Measurements from ENCODE around the gene PKP1. TPM values are rescaled to one million over a fixed set of nuclear protein-coding genes. Genes with fewer than 3 reads are reported as not detected.
"Not testable (repeated sequence)": the region's sequence is repeated elsewhere in the genome, so short reads cannot be mapped to it uniquely, and the experiment has no call there.

PKP1 gene, protein sequence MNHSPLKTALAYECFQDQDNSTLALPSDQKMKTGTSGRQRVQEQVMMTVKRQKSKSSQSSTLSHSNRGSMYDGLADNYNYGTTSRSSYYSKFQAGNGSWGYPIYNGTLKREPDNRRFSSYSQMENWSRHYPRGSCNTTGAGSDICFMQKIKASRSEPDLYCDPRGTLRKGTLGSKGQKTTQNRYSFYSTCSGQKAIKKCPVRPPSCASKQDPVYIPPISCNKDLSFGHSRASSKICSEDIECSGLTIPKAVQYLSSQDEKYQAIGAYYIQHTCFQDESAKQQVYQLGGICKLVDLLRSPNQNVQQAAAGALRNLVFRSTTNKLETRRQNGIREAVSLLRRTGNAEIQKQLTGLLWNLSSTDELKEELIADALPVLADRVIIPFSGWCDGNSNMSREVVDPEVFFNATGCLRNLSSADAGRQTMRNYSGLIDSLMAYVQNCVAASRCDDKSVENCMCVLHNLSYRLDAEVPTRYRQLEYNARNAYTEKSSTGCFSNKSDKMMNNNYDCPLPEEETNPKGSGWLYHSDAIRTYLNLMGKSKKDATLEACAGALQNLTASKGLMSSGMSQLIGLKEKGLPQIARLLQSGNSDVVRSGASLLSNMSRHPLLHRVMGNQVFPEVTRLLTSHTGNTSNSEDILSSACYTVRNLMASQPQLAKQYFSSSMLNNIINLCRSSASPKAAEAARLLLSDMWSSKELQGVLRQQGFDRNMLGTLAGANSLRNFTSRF
- not detected for polyA plus RNA-seq

DNA sequence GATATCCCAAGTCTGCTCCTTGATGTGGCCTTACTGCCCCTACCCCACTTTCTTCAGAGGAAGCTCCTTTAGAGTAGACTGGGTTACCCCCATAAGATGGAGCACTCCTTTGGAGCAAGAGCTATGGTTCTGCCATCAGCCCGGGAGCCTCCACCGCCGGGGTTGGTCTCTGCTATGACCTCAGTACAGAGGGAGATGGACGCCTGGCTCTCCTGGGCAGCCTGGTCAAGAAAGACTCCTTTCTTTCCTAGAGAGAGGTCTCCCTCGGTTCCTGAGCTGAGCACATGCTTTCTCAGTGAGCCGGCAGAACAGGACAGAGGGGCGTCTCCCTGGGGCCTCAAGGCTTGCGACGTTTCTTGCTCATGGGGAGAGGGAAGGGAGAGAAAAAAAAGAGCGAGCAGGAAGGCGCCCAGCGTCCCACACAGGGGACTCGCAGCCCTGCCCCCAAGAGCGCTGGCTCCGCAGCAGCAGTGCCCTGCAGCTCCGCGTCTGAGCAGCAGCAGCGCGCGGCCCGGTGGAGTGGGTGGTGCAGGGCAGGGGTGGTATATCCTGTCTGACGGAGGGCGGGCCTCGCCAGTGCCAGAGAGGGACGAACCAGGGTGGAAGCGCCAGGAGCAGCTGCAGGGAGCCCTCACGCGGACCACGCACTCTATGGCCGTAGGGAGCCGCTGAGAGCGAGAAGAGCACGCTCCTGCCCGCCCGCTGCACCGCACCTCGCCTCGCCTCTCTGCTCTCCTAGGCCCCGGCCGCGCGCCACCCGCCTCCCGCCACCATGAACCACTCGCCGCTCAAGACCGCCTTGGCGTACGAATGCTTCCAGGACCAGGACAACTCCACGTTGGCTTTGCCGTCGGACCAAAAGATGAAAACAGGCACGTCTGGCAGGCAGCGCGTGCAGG is at the start of gene PKP1:
TSS of gene PKP1 (plus strand) at position 576 of the 899 bp plus-strand sequence. CDS start at position 773, 197 bp downstream.
- Mint-ChIP-seq H3K9me3 (no peaks in the 10 kb centered on the region), H3K4me1 (peaks cover 0 to 2% (median 0%) of the 10 kb centered on the region in 3 donors), H3K4me3 (peak within 1 kb of the TSS in 2 of 4 donors; percentile 43 to 72), H3K27ac (no peak within 1 kb of the TSS), H3K36me3 (peaks cover 2% of the 10 kb centered on the region), H3K27me3 (peaks cover 20% of the 10 kb centered on the region)

DNA sequence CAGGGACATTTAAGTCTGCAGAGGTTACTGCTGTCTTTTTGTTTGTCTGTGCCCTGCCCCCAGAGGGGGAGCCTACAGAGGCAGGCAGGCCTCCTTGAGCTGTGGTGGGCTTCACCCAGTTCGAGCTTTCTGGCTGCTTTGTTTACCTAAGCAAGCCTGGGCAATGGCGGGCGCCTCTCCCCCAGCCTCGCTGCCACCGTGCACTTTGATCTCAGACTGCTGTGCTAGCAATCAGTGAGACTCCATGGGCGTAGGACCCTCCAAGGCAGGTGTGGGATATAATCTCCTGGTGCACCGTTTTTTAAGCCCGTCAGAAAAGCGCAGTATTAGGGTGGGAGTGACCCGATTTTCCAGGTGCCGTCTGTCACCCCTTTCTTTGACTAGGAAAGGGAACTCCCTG is 43.7 kb upstream of the PKP1 start:
- H3K4me1 Mint-ChIP-seq, H3K27ac Mint-ChIP-seq: not testable (repeated sequence)

DNA sequence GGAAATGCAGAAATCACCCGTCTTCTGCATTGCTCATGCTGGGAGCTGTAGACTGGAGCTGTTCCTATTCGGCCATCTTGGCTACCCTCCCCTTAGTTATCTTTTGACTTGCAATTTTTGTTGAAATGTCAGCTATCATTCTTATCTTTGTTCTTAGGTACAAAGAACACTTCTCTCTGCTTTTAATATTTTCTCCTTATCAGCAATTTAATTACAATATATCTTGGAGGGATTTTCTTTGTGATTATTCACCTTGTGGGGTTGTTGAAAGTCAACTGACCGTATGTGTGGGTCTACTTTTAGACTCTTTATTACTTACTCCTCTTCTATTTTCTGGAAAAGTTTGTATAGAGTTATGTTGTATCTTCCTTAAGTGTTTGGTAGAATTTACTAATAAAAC is 43.1 kb upstream of the PKP1 start:
- H3K27ac Mint-ChIP-seq, result peak overlapping the region in 1 of 3 donors; percentile 71

More for the DNA sequence above, 43.7 kb upstream of the PKP1 start:
- not testable (repeated sequence) for H3K4me3 Mint-ChIP-seq, H3K36me3 Mint-ChIP-seq, H3K9me3 Mint-ChIP-seq
- H3K27me3 Mint-ChIP-seq, result peaks cover 10% of the 10 kb centered on the region

DNA sequence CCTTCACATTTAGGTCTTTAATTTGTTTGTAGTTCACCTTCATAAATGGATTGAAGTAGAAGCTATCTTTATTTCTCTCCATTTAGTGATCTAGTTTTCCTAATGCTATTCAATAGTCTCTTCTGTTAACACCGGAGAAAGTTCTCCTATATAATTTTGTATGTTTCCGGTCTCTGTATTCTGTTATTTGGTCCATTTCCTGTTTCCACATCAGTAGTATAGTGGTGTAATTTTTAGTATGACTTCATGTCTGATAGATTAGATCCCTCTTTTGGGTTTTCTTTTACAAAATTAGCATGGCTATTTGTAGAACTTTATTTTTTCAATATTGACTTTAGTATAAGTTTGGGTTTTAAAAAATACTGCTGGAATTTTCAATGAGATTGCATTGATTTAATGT is 41.6 kb upstream of the PKP1 start:
- H3K27ac Mint-ChIP-seq, result no peak overlapping the region
- H3K9me3 Mint-ChIP-seq, result no peaks in the 10 kb centered on the region
- no peak overlapping the region for H3K4me3 Mint-ChIP-seq
- H3K36me3 Mint-ChIP-seq, result no peaks in the 10 kb centered on the region
- H3K27me3 Mint-ChIP-seq, result peaks cover 9% of the 10 kb centered on the region
- no peaks in the 10 kb centered on the region for H3K4me1 Mint-ChIP-seq

More for the DNA sequence above, 43.1 kb upstream of the PKP1 start:
- Mint-ChIP-seq H3K36me3 (no peaks in the 10 kb centered on the region), H3K4me3 (no peak overlapping the region), H3K4me1 (no peaks in the 10 kb centered on the region), H3K9me3 (no peaks in the 10 kb centered on the region), H3K27me3 (peaks cover 10% of the 10 kb centered on the region)

DNA sequence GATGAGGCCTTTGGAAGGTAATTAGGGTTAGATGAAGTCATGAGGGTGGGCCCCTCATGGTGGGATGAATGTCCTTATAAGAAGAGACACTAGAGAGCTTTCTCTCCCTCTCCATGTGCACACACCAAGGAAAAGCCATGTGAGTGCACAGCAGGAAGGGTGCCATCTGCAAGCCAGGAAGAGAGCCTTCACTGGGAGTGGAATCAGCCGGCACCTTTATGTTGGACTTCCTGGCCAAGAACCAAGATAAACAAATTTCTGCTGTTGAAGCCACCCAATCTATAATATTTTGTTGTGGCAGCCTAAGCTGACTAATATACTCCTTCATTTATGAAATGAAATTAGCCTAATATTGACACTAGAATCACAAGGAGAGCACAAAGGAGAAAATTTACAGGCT is 38.2 kb upstream of the PKP1 start:
- Mint-ChIP-seq H3K27me3 (peaks cover 9% of the 10 kb centered on the region), H3K4me3 (no peak overlapping the region), H3K36me3 (peaks cover 2% of the 10 kb centered on the region), H3K27ac (no peak overlapping the region), H3K9me3 (no peaks in the 10 kb centered on the region), H3K4me1 (no peaks in the 10 kb centered on the region)

DNA sequence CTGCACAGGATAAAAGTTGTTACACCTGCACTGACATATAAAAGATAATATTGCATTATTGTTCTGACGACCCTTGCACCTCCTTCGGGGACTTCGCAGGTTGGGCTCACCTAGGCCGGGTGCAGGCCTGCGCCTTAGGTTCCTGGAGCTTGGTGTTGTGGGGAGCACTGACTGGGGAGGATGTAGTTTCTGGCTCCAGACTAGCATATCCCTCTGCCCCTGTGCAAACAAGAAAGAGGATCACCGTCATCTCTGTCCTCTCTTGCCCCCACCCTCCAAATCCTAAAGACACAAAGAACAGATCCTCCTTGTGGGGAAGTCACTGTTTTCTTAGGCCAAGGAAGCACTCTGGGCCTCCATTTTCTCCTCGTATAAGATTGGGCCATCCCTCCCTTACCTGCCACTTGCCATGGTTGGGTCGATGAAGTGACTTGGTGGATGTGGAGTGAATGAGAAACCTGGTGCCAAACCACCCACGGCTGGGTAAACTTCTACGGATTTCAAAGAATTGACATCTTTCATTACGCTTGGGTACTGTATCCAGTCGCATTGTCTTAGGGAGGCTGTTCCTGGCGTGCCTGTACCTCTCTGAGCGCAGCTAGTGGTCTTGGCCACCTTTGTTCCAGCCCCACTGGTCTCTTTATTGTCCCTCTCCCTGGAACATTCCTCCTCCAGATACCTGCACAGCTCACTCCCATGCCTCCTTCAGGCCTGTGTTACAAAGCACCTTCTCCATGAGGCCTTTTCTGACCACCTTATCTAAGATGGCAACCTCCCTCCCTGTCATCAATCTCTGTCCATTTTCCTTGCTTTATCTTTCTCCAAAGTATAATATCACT is 34.4 kb upstream of the PKP1 start:
- Mint-ChIP-seq H3K27me3 (peaks cover 7% of the 10 kb centered on the region), H3K9me3 (no peaks in the 10 kb centered on the region), H3K36me3 (peaks cover 2% of the 10 kb centered on the region), H3K4me3 (no peak overlapping the region), H3K4me1 (no peaks in the 10 kb centered on the region), H3K27ac (no peak overlapping the region)

DNA sequence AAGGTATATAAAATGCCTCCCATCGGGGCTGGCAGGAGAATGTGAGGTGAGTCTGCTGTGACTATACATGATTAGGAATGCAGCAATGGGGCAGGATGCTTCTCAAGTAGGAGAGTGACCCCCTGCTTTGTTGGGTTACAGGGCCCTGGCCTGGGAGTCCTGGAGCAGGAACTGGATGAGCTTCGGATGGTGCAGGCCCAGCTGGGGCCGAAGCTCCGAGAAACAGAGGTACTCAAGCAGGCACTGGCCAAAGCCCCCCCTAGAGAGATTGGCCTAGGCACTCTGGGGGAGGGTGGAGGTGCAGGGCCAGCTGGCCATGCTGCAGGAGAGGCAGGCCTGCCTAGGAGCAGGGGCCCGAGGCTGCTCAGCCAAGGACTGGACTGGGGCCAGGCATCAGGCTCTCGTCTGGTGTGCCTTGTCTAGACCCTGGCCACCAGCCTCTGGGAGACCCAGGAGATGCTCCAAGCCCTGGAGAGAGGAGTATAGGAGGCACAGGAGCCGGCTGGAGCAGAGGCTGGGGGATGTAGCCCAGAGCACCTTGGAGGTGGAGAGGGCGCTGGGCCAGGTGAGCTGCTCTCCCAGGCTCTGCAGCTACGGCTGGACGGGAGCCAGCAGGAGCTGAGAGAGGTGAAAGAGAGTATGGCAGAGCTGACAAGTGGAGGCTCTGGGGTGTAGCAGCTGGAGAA is 32.8 kb upstream of the PKP1 start:
- H3K4me1 Mint-ChIP-seq, result no peaks in the 10 kb centered on the region
- no peak overlapping the region for H3K27ac Mint-ChIP-seq
- H3K36me3 Mint-ChIP-seq, result peaks cover 2% of the 10 kb centered on the region
- no peaks in the 10 kb centered on the region for H3K9me3 Mint-ChIP-seq
- no peak overlapping the region for H3K4me3 Mint-ChIP-seq
- peaks cover 5% of the 10 kb centered on the region for H3K27me3 Mint-ChIP-seq

DNA sequence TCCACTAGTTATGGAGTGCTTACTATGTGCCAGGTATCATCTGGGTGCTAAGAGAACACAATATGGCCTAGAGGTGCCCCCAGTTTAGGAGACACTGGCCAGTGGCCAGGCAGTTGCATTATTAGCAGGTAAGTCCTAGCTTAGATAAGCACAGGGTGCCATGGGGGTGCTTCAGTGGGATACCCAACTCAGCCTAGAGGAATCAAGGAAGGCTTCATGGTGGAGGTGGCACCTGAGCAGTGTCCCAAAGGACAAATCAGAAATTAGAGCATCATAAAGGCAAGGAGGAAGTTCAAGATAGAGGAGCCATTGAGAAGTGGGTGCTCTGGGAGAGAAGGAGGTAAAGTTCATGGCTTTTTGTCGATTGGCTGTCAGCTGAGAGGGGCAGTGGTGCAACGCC is 31.9 kb upstream of the PKP1 start:
- Mint-ChIP-seq H3K4me3 (no peak overlapping the region), H3K27me3 (peaks cover 5% of the 10 kb centered on the region), H3K9me3 (no peaks in the 10 kb centered on the region), H3K4me1 (no peaks in the 10 kb centered on the region), H3K27ac (no peak overlapping the region), H3K36me3 (peaks cover 2% of the 10 kb centered on the region)

DNA sequence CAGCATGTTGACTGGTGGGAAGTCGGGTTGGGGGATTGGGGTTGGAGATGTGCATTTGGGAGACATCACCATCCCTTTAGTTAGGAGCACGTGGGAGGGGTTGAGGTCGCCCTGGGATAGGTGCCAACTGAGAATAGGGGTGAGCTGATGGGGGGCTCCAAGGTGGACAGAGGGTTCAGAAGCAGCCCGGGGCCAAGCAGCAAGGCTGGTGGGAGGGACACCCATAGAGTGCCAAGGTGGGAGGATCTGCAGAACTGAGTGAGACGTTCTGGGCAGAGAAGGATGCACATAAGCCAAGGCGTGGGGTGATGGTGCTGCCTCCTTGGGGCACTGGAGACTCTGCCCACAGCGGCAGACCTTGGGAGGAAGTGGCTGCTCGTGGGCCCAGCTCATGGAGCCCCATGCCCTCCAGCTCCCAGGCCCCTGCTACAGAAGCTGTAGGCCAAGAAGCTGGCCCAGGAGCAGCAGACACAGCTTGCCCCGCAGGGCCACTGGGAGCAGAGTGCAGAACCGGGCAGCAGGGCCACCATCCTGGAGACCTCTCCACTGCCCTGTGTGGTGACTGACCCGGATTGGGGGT is 31.4 kb upstream of the PKP1 start:
- Mint-ChIP-seq H3K4me3 (no peak overlapping the region), H3K9me3 (no peaks in the 10 kb centered on the region), H3K27ac (no peak overlapping the region), H3K36me3 (peaks cover 2% of the 10 kb centered on the region), H3K27me3 (peaks cover 5% of the 10 kb centered on the region), H3K4me1 (no peaks in the 10 kb centered on the region)

DNA sequence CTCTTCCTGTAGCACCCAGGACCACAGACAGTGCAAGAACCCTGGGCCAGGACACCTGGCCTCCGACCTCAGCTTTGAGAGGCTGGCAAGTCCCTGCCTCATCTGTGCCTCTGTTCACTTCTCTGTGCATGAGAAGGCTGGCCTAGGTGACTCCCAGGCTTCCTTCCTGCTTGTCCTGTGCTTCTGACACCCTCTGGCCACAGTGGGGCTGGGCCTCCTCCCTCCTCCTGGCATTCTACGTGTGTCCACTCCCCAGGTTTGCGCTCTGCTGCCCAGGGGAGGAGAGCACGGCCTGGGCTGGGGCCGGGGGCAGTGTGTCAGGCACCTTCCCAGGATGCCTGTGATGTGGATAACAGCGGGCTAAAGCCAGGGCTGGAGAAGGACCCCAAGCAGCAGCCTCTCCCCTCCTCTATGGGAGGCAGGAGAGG is 30.3 kb upstream of the PKP1 start:
- Mint-ChIP-seq H3K4me3 (no peak overlapping the region), H3K36me3 (peaks cover 1% of the 10 kb centered on the region), H3K9me3 (no peaks in the 10 kb centered on the region), H3K4me1 (no peaks in the 10 kb centered on the region), H3K27me3 (peaks cover 5% of the 10 kb centered on the region), H3K27ac (no peak overlapping the region)

DNA sequence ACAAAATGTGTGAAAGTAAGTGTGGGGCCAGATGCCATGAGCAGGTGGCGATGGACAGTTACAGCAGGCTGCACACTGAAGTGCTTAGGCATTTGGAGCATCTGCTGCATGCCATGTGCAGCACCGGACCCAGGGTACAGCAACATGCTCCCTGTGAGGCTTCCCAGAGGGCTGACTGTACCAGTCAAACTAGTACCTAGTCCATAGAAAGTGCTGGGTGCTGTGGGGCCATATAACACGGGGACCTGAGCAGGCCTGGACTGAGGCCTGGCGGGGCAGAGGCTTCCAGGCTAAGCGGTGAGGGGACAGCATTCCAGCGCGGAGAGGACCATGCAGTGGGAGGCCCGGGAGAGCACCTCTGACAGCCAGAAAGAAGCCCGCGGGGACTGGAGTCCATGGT is 29.9 kb upstream of the PKP1 start:
- Mint-ChIP-seq H3K27ac (peak overlapping the region in 1 of 3 donors; percentile 24), H3K9me3 (no peaks in the 10 kb centered on the region), H3K27me3 (peaks cover 5% of the 10 kb centered on the region)

DNA sequence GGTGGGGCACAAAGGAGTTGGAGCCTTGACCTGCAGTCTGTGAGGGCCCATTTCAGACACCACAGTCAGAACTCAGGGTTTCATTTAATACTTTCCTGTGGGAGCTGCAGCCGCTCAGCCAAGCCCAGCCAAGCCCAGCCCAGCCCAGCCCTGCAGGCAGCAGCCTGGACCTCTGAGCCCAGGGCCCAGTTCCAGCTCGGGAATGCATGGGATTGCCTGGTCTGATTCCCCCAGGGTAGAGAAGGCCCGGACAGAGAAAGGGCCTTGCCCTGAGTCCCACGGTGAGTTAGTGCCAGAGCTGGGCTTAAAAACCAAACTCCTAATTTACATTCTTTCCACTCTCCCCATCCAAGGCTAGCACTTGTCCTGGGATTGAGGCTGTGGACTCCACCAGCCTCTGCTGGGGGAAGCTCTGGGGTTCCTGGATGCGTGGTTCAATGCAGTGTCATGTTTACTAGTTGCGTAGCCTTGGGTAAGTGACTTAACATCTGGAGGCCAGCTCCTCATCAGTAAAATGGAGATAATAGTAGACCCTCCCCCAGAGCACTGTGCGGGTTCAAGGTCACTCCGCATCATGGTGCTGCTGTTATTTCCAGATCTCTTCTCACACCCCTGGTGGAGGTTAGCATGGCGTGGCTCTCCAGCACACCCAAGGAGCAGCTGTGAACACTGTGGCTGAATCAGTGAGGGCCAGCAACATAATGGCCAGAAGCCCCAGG is 29.2 kb upstream of the PKP1 start:
- Mint-ChIP-seq H3K27me3 (peaks cover 5% of the 10 kb centered on the region), H3K36me3 (no peaks in the 10 kb centered on the region), H3K4me3 (no peak overlapping the region), H3K9me3 (no peaks in the 10 kb centered on the region), H3K27ac (no peak overlapping the region), H3K4me1 (no peaks in the 10 kb centered on the region)

More for the DNA sequence above, 29.9 kb upstream of the PKP1 start:
- H3K4me3 Mint-ChIP-seq, result no peak overlapping the region
- no peaks in the 10 kb centered on the region for H3K4me1 Mint-ChIP-seq
- H3K36me3 Mint-ChIP-seq, result no peaks in the 10 kb centered on the region

Measured in IgD-negative memory B cell (primary cell).